Measurements from ENCODE around the gene PCDHB10. TPM values are rescaled to one million over a fixed set of nuclear protein-coding genes. Genes with fewer than 3 reads are reported as not detected.
"Not testable (repeated sequence)": the region's sequence is repeated elsewhere in the genome, so short reads cannot be mapped to it uniquely, and the experiment has no call there.

The PCDHB10 gene
- total RNA-seq, 1 donor from 2014 or later = 2.1 TPM

DNA sequence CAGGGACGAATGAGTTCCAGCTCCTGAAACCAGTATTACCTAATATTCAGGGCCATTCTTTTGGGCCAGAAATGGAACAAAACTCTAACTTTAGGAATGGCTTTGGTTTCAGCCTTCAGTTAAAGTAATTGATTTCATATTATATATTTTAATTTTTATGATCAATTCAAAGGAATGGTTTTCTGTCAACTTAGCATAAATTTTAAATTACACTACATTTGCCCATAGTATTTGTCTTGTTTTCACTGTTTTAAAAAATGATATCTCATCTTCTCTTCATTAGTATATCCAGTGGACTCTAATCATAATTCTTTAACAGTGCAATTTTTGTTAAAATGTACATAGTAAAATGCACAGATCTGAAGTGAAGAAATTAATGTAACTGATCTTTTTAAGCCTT is 11.8 kb upstream of the PCDHB10 start:
- no peak for TF ChIP-seq CTCF (IDR thresholded peaks at IDR 0.05)

GRCh38 chr5:141182248-141182647 is 9.9 kb upstream of the PCDHB10 start, which contains the start of gene PCDHB16:
Gene PCDHB16, plus strand, starts transcription at chr5:141182387. Its CDS starts 173 bp downstream, at chr5:141182560.
- Histone ChIP-seq H3K9me3 (peaks cover 3% of the 10 kb centered on the region), H3K4me1 (no peaks in the 10 kb centered on the region), H3K27ac (no peak within 1 kb of the TSS), H3K27me3 (peaks cover 7% of the 10 kb centered on the region), H3K36me3 (no peaks in the 10 kb centered on the region), H3K4me3 (peak within 1 kb of the TSS; percentile 28)
- intact Hi-C loops (cut with DNase I) = no loop called here
- peak; percentile 37 for TF ChIP-seq CTCF (IDR thresholded peaks at IDR 0.05)
- ATAC-seq (peak; percentile 44), DNase-seq (no peak)

More for the DNA sequence above, 11.8 kb upstream of the PCDHB10 start:
- Histone ChIP-seq H3K9me3 (peaks cover 7% of the 10 kb centered on the region), H3K4me3 (no peak overlapping the region), H3K4me1 (no peaks in the 10 kb centered on the region), H3K36me3 (no peaks in the 10 kb centered on the region), H3K27me3 (peaks cover 14% of the 10 kb centered on the region), H3K27ac (no peak overlapping the region)
- ATAC-seq (no peak), DNase-seq (no peak)
- intact Hi-C loops (cut with DNase I) = no loop called here

DNA sequence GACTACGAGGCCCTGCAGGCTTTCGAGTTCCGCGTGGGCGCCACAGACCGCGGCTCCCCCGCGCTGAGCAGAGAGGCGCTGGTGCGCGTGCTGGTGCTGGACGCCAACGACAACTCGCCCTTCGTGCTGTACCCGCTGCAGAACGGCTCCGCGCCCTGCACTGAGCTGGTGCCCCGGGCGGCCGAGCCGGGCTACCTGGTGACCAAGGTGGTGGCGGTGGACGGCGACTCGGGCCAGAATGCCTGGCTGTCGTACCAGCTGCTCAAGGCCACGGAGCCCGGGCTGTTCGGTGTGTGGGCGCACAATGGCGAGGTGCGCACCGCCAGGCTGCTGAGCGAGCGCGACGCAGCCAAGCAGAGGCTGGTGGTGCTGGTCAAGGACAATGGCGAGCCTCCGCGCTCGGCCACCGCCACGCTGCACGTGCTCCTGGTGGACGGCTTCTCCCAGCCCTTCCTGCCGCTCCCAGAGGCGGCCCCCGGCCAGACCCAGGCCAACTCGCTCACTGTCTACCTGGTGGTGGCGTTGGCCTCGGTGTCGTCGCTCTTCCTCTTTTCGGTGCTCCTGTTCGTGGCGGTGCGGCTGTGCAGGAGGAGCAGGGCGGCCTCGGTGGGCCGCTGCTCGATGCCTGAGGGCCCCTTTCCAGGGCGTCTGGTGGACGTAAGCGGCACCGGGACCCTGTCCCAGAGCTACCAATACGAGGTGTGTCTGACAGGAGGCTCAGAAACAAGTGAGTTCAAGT is 7.9 kb upstream of the PCDHB10 start:
- ATAC-seq; H3K9me3 ChIP-seq; H3K4me1 ChIP-seq; H3K36me3 ChIP-seq; intact Hi-C loops (cut with DNase I); H3K27me3 ChIP-seq; H3K27ac ChIP-seq; DNase-seq; H3K4me3 ChIP-seq: not testable (repeated sequence)

GRCh38 chr5:141186897-141187512 is 5.1 kb upstream of the PCDHB10 start, which contains the start of gene PCDHB9:
Gene PCDHB9, plus strand, starts transcription at chr5:141187161. Its CDS starts 158 bp downstream, at chr5:141187319.
- Histone ChIP-seq H3K4me1 (no peaks in the 10 kb centered on the region), H3K4me3 (peak within 1 kb of the TSS; percentile 14), H3K27ac (no peak within 1 kb of the TSS), H3K36me3 (no peaks in the 10 kb centered on the region), H3K9me3 (peaks cover 4% of the 10 kb centered on the region), H3K27me3 (peaks cover 7% of the 10 kb centered on the region)
- no peak for DNase-seq
- intact Hi-C loops (cut with DNase I) = no loop called here
- TF ChIP-seq CTCF (IDR thresholded peaks at IDR 0.05) = peak; percentile 45
- ATAC-seq = peak; percentile 29

DNA sequence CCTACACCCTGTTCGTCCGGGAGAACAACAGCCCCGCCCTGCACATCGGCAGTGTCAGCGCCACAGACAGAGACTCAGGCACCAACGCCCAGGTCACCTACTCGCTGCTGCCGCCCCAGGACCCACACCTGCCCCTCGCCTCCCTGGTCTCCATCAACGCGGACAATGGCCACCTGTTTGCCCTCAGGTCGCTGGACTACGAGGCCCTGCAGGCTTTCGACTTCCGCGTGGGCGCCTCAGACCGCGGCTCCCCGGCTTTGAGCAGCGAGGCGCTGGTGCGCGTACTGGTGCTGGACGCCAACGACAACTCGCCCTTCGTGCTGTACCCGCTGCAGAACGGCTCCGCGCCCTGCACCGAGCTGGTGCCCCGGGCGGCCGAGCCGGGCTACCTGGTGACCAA is 3.5 kb upstream of the PCDHB10 start:
- H3K4me1 ChIP-seq; H3K27ac ChIP-seq; H3K27me3 ChIP-seq; DNase-seq; intact Hi-C loops (cut with DNase I); H3K36me3 ChIP-seq; H3K4me3 ChIP-seq; ATAC-seq: not testable (repeated sequence)
- peaks cover 16% of the 10 kb centered on the region for H3K9me3 ChIP-seq

- H3K36me3 ChIP-seq; H3K4me1 ChIP-seq; H3K27ac ChIP-seq; ATAC-seq; intact Hi-C loops (cut with DNase I); DNase-seq; H3K27me3 ChIP-seq; H3K4me3 ChIP-seq: not testable (repeated sequence)
- H3K9me3 ChIP-seq = peaks cover 16% of the 10 kb centered on the region
Measured at GRCh38 chr5:141189131-141189530, 3.0 kb upstream of the PCDHB10 start.

DNA sequence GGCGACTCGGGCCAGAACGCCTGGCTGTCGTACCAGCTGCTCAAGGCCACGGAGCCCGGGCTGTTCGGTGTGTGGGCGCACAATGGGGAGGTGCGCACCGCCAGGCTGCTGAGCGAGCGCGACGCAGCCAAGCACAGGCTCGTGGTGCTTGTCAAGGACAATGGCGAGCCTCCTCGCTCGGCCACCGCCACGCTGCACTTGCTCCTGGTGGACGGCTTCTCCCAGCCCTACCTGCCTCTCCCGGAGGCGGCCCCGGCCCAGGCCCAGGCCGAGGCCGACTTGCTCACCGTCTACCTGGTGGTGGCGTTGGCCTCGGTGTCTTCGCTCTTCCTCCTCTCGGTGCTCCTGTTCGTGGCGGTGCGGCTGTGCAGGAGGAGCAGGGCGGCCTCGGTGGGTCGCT is 2.2 kb downstream of the PCDHB10 start:
- H3K9me3 ChIP-seq = peaks cover 38% of the 10 kb centered on the region
- H3K4me1 ChIP-seq; intact Hi-C loops (cut with DNase I); H3K27ac ChIP-seq; DNase-seq; H3K4me3 ChIP-seq; ATAC-seq; H3K27me3 ChIP-seq; H3K36me3 ChIP-seq: not testable (repeated sequence)
